HepG2 (cell line): ENCODE measurements around the gene ATPAF2. TPM values are rescaled to one million over a fixed set of nuclear protein-coding genes. Genes with fewer than 3 reads are reported as not detected.

Experiments used
- DR1 ChIP-seq: sonication (generic); formaldehyde crosslinking; IDR thresholded peaks from 2 replicates; pipeline ENCODE4 v1.8.0; 2021; ENCODE audit warnings: mild to moderate bottlenecking, missing genetic modification reagents, inconsistent platforms
- EZH2 ChIP-seq: conservative IDR thresholded peaks from 2 replicates; pipeline ENCODE4 v1.6.1; 2012; ENCODE audit warnings: mild to moderate bottlenecking, low read depth, low read length, moderate library complexity
- GMEB2 ChIP-seq: IDR thresholded peaks from 2 replicates; pipeline ENCODE4 v1.6.1; 2016; ENCODE audit warnings: missing biosample characterization, missing genetic modification reagents, low read depth
- KDM6A ChIP-seq: IDR thresholded peaks from 2 replicates; pipeline ENCODE4 v1.6.1; 2016; ENCODE audit warnings: low read depth
- MAFG ChIP-seq: sonication (generic); formaldehyde crosslinking; IDR thresholded peaks from 2 replicates; pipeline ENCODE4 v1.5.1; 2020; ENCODE audit warnings: mild to moderate bottlenecking, missing genetic modification reagents
- NCOA5 ChIP-seq: sonication (generic); formaldehyde crosslinking; IDR thresholded peaks from 2 replicates; pipeline ENCODE4 v1.4.0; 2020; ENCODE audit warnings: missing genetic modification reagents
- PCBP1 ChIP-seq: fragments of 200-400 bp; formaldehyde crosslinking; IDR thresholded peaks from 2 replicates; pipeline ENCODE4 v1.6.1; 2017; ENCODE audit warnings: mild to moderate bottlenecking, low read depth, low read length, borderline replicate concordance
- POGZ ChIP-seq: sonication (generic); formaldehyde crosslinking; IDR thresholded peaks from 2 replicates; pipeline ENCODE4 v1.4.0; 2020; ENCODE audit warnings: mild to moderate bottlenecking, missing genetic modification reagents
- POLR2AphosphoS5 ChIP-seq: IDR thresholded peaks from 2 replicates; pipeline ENCODE4 v1.6.1; 2012; ENCODE audit warnings: low read depth, low read length
- RAD51 ChIP-seq: fragments of 450-650 bp; IDR thresholded peaks from 2 replicates; pipeline ENCODE4 v1.6.1; 2016; ENCODE audit warnings: borderline replicate concordance
- TCF7L2 ChIP-seq: IDR thresholded peaks from 2 replicates; pipeline ENCODE4 v1.6.1; 2011; ENCODE audit warnings: mild to moderate bottlenecking, low read depth, low read length, moderate library complexity
- TSC22D2 ChIP-seq: sonication (generic); formaldehyde crosslinking; IDR thresholded peaks from 2 replicates; pipeline ENCODE4 v1.5.1; 2020; ENCODE audit warnings: missing genetic modification reagents, mild to moderate bottlenecking, borderline replicate concordance
- ZFP62 ChIP-seq: sonication (generic); formaldehyde crosslinking; IDR thresholded peaks from 2 replicates; pipeline ENCODE4 v1.4.0; 2020; ENCODE audit warnings: missing genetic modification reagents
- ZHX2 ChIP-seq, 2 experiments: sonication (generic) in 1 of 2; formaldehyde crosslinking in 1 of 2; IDR thresholded peaks; 2 replicates each; pipeline versions ENCODE4 v1.6.1 to v1.9.0; 2014 to 2022; ENCODE audit warnings: antibody characterized with exemption in 1 of 2, borderline replicate concordance in 1 of 2, inconsistent platforms in 1 of 2, low read depth in 1 of 2, missing genetic modification reagents in 1 of 2
- ZNF281 ChIP-seq: sonication (generic); formaldehyde crosslinking; IDR thresholded peaks from 2 replicates; pipeline ENCODE4 v1.4.0; 2020; ENCODE audit warnings: missing genetic modification reagents, borderline replicate concordance
- ZNF3 ChIP-seq: IDR thresholded peaks from 2 replicates; pipeline ENCODE4 v1.7.0; 2017; ENCODE audit warnings: inconsistent platforms
- ZNF530 ChIP-seq: sonication (generic); formaldehyde crosslinking; IDR thresholded peaks from 2 replicates; pipeline ENCODE4 v1.5.0; 2020; ENCODE audit warnings: low read depth, mild to moderate bottlenecking, missing genetic modification reagents
- ZNF543 ChIP-seq: sonication (generic); formaldehyde crosslinking; IDR thresholded peaks from 2 replicates; pipeline ENCODE4 v1.4.0; 2020; ENCODE audit warnings: mild to moderate bottlenecking, missing genetic modification reagents
- ZNF569 ChIP-seq: sonication (generic); formaldehyde crosslinking; IDR thresholded peaks from 2 replicates; pipeline ENCODE4 v1.5.0; 2020; ENCODE audit warnings: mild to moderate bottlenecking, missing genetic modification reagents, moderate library complexity, borderline replicate concordance
- ZNF777 ChIP-seq: sonication (generic); formaldehyde crosslinking; IDR thresholded peaks from 2 replicates; pipeline ENCODE4 v1.4.0; 2020; ENCODE audit warnings: missing genetic modification reagents
- polyA plus RNA-seq, 8 experiments: library from polyadenylated mRNA; depleted of rRNA in 3 of 8; stranded (reverse) in 7 of 8; unstranded in 1 of 8; fragments of >200 nt; fragmentation: Illumina TruSeq in 4 of 8; extraction: Trizol in 4 of 8; gene quantifications; 2 replicates each; pipeline versions ENCODE4 v1.2.1 to v1.2.3, GENCODE V29; 2011 to 2016; ENCODE audit warnings: low read depth in 4 of 8, missing spikeins in 1 of 8, mixed read lengths in 1 of 8; ENCODE audit not compliant: insufficient read depth in 1 of 8
- total RNA-seq, 5 experiments: library from RNA; depleted of rRNA; stranded (reverse); fragments of >200 nt; fragmentation: Illumina TruSeq; extraction: Trizol; gene quantifications; 2 replicates each; pipeline ENCODE4 v1.2.3, GENCODE V29; 2016; ENCODE audit warnings: low read depth in 1 of 5

The ATPAF2 gene
- total and polyA plus RNA-seq, 2 of the 13 experiments (the other 11 are each of a cell fraction or from before 2014, with no cell fraction given): 15.0 to 16.5 TPM

- TF ChIP-seq ZHX2 (IDR thresholded peaks at IDR 0.05; ENCODE audit: low read depth) (no peak), ZHX2 (CRISPR knock-in tag; IDR thresholded peaks at IDR 0.05; ENCODE audit: borderline replicate concordance) (no peak), GMEB2 (CRISPR knock-in tag) (no peak), PCBP1 (0 out of 2 replicates have a peak, but pooled peaks have one; percentile 76), POLR2AphosphoS5 (peak; percentile 67), RAD51 (peak; percentile 99), POGZ (CRISPR knock-in tag) (no peak), ZNF3 (CRISPR knock-in tag) (no peak), MAFG (no peak), ZNF281 (no peak), EZH2 (no peak), ZNF569 (CRISPR knock-in tag) (no peak), NCOA5 (CRISPR knock-in tag) (no peak), ZFP62 (CRISPR knock-in tag) (no peak), KDM6A (CRISPR knock-in tag) (no peak), DR1 (CRISPR knock-in tag) (no peak), ZNF543 (CRISPR knock-in tag) (no peak; the same call in 1 of the 2 replicates), ZNF777 (CRISPR knock-in tag) (no peak), TSC22D2 (CRISPR knock-in tag) (no peak), TCF7L2 (no peak), ZNF530 (CRISPR knock-in tag) (no peak)
Observed at GRCh38 chr17:17972126-17972951, 66.6 kb downstream of the ATPAF2 start, which contains the start of the genes DRC3 and TOM1L2 (continued).
